Measurements from ENCODE around the gene HPCA. TPM values are rescaled to one million over a fixed set of nuclear protein-coding genes. Genes with fewer than 3 reads are reported as not detected.

The HPCA gene
- total RNA-seq, 1 experiment from 2014 or later: not detected

DNA sequence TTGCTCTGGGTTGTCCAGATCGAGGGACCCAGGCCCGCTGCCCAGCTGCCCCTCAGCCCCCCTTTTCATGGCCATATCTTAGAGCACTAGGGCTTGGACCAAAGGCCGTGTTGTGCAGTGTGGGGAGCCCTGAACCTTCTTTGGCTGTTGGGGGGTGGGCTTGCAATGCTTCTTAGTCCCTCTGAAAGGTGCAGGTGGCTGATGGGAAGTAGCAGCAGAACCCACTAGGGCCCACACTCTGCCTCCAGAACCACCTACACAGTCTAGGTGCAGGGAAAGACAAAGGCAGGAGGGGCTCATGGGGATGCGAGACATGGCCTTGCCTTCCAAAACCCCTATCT is 2.3 kb upstream of the HPCA start:
- in situ Hi-C loops (cut with HindIII; ENCODE audit: low pct_unique_long_range_greater_than_20kb, low sequenced_read_pairs): no loop called here
- DNase-seq (ENCODE audit: low read depth, low spot score): no peak

GRCh38 chr1:32884726-32885125 is 1.6 kb upstream of the HPCA start:
- DNase-seq (ENCODE audit: low read depth, low spot score): no peak
- in situ Hi-C loops (cut with HindIII; ENCODE audit: low pct_unique_long_range_greater_than_20kb, low sequenced_read_pairs): no loop called here

DNA sequence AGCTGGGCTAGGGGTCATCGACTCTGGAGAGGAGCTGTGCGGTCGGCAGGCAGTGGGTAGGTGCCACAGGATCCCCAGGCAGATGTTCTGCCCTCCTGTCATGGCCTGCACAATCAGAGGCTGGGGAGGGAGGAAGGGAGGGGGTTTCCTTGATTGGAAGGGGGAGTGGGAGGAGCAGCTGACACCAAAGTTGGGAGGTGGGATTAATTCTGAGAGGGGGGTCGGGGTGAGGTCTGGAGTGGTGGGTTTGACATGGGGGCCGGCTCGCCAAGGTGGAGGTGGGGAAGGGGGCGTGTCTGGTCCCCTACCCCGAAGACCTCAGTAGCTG is 651 bp upstream of the HPCA start:
- no peak for DNase-seq (ENCODE audit: low read depth, low spot score)
- in situ Hi-C loops (cut with HindIII; ENCODE audit: low pct_unique_long_range_greater_than_20kb, low sequenced_read_pairs): no loop called here

DNA sequence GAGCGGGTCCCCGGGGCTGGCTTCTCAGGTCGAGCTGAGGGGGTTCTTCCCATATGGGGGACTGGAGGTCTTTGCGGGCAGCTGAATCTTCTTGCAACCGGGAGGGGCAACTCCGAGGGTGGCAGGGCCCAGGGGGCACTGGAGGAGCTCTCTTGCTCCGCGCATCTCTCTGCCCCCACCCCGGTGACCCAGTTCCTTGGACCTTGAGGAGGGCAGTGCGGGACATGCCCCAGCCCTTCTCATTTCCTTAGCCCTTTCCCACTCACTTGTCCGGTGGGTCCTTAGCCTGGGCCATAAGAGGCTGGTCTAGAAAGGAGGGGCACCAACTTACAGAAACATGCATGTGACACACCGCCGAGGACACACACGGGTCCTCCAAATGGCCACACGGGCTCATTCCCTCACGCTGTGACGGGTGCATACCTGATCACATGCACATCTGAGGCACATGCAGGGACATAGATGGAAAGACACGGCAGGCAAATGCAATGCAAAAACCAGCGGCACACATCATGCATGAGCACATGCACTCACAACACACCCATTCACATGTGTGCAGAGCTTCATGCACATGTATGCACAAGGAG is 630 bp downstream of the HPCA start:
- no peak for DNase-seq (ENCODE audit: low read depth, low spot score)
- in situ Hi-C loops (cut with HindIII; ENCODE audit: low pct_unique_long_range_greater_than_20kb, low sequenced_read_pairs): no loop called here

- in situ Hi-C loops (cut with HindIII; ENCODE audit: low pct_unique_long_range_greater_than_20kb, low sequenced_read_pairs): no loop called here
- no peak for DNase-seq (ENCODE audit: low read depth, low spot score)
Measured at GRCh38 chr1:32887623-32888022, 1.3 kb downstream of the HPCA start.

DNA sequence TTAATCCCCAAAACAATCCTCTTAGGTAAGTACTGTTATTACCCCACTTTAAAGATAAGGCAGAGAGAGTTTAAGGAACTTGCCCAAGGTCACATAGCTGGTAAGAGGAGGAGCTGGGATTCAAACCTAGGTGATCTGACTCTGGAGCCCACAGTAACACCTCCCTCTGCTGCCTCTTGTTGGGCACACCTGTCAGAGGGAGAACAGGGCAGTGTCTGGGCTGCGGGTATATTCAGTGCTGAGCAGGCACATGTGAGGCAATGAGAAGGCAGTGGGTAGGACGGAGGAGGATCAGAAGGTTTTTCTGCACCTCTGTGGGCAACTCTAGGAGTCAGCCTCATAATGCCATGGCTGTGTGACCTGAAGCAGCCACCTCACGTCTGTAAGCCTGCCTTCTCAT is 1.8 kb downstream of the HPCA start:
- in situ Hi-C loops (cut with HindIII; ENCODE audit: low pct_unique_long_range_greater_than_20kb, low sequenced_read_pairs): no loop called here
- no peak for DNase-seq (ENCODE audit: low read depth, low spot score)

DNA sequence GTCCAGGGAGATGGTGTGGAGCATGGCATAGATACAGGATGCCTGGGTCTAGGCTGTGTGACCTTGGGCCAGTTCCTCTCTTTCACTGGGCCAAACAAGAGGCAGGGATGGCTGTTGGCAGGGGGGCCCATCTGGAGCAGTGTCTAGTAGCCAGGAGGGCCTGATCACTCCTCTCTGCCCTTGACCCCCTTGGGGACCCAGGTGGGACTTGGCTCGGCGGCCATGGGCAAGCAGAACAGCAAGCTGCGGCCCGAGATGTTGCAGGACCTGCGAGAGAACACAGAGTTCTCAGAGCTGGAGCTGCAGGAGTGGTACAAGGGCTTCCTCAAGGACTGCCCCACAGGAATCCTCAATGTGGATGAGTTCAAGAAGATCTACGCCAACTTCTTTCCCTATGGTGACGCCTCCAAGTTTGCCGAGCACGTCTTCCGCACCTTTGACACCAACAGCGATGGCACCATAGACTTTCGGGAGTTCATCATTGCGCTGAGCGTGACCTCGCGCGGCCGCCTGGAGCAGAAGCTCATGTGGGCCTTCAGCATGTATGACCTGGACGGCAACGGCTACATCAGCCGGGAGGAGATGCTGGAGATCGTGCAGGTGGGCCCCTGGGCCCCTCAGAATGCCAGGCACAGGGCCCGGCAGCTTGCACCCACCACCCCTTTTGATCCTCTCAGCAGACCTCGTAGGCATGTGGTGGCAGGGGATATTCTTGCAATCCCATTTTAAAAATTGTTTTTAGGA is 2.6 kb downstream of the HPCA start:
- in situ Hi-C loops (cut with HindIII; ENCODE audit: low pct_unique_long_range_greater_than_20kb, low sequenced_read_pairs): no loop called here
- DNase-seq (ENCODE audit: low read depth, low spot score): no peak

- DNase-seq (ENCODE audit: low read depth, low spot score): no peak
- in situ Hi-C loops (cut with HindIII; ENCODE audit: low pct_unique_long_range_greater_than_20kb, low sequenced_read_pairs): no loop called here
Measured at GRCh38 chr1:32889731-32890278, 3.5 kb downstream of the HPCA start.

DNA sequence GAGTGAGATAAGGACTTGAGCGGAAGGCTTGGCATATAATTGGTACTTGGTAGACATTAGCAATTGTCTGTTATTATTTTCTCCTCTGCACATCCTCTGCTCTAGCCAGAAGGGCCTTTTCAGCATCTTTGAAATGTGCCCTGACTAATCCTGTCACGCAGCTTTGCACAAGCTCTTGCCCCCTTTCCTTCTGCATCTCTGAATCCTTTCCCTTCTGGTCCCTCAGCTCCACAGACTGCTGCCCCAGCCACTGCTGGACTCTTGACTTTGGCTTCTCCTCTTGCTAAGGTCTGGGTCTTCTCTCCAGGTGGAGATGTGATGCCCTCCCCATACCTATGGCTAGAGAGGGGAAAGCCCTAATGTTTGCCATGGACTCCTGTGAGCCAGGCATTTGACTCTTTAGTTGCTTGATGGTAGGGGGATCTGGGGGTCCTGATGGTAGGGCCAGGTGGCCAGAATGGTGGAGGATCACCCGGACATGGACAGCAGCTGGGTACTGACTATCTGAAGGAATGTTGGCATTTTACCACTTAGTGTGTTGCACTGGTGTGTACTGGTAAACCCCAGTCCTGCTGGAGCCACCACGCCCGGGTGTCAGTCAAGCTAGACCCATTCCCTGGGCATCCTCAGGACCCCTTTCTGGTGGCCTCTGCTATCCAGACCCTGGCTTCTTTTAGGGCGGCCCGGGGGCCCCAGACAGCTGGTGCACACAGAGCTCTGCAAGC is 4.4 kb downstream of the HPCA start:
- no peak for DNase-seq (ENCODE audit: low read depth, low spot score)
- in situ Hi-C loops (cut with HindIII; ENCODE audit: low pct_unique_long_range_greater_than_20kb, low sequenced_read_pairs): no loop called here

GRCh38 chr1:32891241-32891570 is 4.9 kb downstream of the HPCA start:
- no peak for DNase-seq (ENCODE audit: low read depth, low spot score)
- in situ Hi-C loops (cut with HindIII; ENCODE audit: low pct_unique_long_range_greater_than_20kb, low sequenced_read_pairs): no loop called here

DNA sequence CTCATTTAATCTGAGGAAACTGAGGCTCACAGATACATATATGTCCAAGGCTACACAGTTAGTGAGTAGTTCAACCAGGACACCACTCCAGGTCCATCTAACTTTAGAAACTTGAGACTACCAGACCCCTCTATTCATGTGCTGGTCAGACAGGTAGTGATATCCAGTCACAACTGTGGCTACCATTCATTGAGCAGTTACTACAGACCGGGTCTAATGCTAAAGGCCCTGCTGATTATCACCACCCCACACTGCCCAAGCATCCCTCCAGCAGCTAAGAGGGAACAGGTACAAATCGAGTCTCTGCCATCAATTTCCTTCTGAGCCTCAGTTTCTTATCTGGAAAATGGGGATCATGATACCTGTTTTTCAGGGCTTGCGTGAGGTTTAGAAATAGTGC is 5.3 kb downstream of the HPCA start:
- no peak for DNase-seq (ENCODE audit: low read depth, low spot score)
- in situ Hi-C loops (cut with HindIII; ENCODE audit: low pct_unique_long_range_greater_than_20kb, low sequenced_read_pairs): no loop called here

- in situ Hi-C loops (cut with HindIII; ENCODE audit: low pct_unique_long_range_greater_than_20kb, low sequenced_read_pairs): no loop called here
Measured at GRCh38 chr1:32892368-32893197, 6.3 kb downstream of the HPCA start.

DNA sequence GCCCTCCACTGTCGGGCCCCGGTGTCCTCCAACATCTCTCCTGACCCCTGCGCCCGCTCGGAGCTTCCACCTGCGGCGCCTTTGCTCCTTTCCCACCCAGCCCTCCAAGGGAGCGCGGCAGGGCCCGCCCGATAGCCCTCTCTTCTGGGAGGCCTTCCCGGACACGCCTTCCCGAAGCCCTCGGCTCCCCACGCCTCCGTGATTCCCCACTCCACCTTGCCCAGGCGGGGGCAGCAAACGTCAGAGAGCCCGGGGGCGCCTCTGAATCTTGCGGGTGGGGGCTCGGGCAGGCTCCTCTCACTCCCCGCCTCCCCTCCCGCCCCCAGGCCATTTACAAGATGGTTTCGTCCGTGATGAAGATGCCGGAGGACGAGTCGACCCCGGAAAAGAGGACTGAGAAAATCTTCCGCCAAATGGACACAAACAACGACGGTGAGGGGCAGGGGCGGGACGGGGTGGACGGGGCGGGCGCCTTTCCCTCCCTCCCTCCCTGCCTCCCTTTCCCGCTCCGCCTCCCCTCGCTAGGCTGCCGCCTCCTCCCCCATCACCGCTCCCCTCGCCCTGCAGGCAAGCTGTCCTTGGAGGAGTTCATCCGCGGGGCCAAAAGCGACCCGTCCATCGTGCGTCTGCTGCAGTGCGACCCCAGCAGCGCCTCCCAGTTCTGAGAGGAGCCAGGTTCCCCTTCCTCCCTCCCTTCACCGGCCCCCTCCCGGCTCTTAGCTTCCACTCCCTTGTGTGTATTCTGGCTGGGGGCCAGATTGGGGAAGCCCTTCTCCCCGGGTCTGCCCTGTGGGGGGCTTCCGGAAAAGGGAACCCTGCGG is 7.1 kb downstream of the HPCA start:
- in situ Hi-C loops (cut with HindIII; ENCODE audit: low pct_unique_long_range_greater_than_20kb, low sequenced_read_pairs): no loop called here
- no peak for DNase-seq (ENCODE audit: low read depth, low spot score)

More at GRCh38 chr1:32892368-32893197, 6.3 kb downstream of the HPCA start:
- no peak for DNase-seq (ENCODE audit: low read depth, low spot score)

DNA sequence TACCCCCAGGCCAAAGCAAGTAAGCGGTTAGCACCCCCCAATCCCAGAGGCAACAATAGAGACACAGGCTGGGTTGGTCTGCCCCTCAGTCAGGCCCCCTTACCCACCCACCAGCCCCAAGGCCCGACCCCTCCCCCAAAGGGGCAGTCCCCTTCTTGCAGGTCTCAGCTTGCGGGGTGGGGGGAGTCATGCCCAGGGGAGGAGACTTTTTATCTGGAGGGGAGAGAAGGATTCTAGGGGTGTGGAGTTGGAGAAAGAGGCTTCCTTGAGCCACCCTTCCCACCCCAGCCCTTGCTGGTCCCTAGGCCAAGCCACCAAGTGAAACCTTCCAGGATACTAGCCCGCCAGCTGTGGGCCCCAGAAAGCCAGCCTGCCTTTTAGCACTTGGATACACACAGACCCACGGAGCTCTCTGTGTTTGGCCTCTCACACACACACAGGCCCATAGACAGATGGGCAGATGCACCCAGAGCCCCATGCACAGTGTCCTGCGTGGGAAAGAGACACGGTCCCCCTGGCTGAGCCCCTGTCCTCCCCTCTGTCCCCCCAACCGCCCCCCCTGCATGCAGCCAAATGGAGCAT is 7.8 kb downstream of the HPCA start:
- in situ Hi-C loops (cut with HindIII; ENCODE audit: low pct_unique_long_range_greater_than_20kb, low sequenced_read_pairs): no loop called here
- no peak for DNase-seq (ENCODE audit: low read depth, low spot score)

DNA sequence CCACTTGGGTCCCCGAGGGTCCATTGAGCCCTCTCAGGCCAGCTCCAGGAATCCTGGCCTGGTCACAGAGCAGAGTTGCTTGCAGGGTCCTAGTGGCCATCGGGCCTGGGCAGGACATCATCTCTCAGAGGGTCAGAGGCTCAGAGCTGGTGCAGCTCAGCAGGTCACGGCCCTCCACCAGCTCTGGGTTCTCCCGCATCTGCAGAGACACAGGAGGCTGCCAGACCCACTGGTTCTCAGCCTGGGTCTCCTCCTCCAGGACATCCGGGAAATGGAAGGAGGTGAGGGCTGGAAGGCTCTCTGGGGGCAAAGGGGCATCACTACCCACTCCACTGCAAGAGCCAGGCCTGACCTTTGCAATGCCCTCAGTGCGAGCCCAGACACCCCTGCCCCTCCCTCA is 8.4 kb downstream of the HPCA start:
- in situ Hi-C loops (cut with HindIII; ENCODE audit: low pct_unique_long_range_greater_than_20kb, low sequenced_read_pairs): no loop called here
- no peak for DNase-seq (ENCODE audit: low read depth, low spot score)

GRCh38 chr1:32895325-32896215 is 9.3 kb downstream of the HPCA start:
- in situ Hi-C loops (cut with HindIII; ENCODE audit: low pct_unique_long_range_greater_than_20kb, low sequenced_read_pairs): no loop called here

More at GRCh38 chr1:32895325-32896215, 9.3 kb downstream of the HPCA start:
- no peak for DNase-seq (ENCODE audit: low read depth, low spot score)

All from SK-MEL-5 (cell line).